Activated CD4-positive, alpha-beta T cell treated with anti-CD3 and anti-CD28 coated beads, Interleukin-2, amount 50 U/mL, for 48 hours (primary cell): ENCODE measurements around the gene MAPK14.
A peak's percentile ranks its signal among the peaks of the same experiment; 100 is the strongest.
"Not testable (repeated sequence)": the region's sequence is repeated elsewhere in the genome, so short reads cannot be mapped to it uniquely, and the experiment has no call there.

ENCODE experiments used
- DNase-seq, 2 experiments: peaks; one replicate each; pipeline ENCODE4 v3.0.0-alpha.2; 2020

The MAPK14 gene

GRCh38 chr6:36124881-36125280 is 97.3 kb downstream of the MAPK14 start:
- DNase-seq: no peak

GRCh38 chr6:36125575-36125974 is 98.0 kb downstream of the MAPK14 start:
- DNase-seq: no peak

DNA sequence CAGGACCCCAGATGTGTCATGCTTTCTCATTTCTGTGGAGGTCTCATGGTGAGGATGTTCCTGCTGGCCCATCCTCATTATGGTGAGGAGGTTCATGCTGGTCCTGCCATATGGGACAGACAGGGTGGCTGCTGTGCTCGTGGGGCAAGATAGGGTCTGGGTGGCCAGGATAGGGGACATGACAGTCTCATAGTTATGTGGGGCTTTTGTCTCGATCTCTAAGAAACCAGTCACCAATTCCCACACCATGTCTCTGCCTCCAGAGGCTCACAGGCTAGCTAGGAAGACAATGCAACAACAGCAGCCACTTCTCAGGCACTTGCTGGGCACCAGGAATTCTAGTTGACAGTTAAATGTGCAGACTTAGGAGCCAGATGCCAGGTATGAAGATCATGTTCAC is 98.5 kb downstream of the MAPK14 start:
- DNase-seq: no peak

DNA sequence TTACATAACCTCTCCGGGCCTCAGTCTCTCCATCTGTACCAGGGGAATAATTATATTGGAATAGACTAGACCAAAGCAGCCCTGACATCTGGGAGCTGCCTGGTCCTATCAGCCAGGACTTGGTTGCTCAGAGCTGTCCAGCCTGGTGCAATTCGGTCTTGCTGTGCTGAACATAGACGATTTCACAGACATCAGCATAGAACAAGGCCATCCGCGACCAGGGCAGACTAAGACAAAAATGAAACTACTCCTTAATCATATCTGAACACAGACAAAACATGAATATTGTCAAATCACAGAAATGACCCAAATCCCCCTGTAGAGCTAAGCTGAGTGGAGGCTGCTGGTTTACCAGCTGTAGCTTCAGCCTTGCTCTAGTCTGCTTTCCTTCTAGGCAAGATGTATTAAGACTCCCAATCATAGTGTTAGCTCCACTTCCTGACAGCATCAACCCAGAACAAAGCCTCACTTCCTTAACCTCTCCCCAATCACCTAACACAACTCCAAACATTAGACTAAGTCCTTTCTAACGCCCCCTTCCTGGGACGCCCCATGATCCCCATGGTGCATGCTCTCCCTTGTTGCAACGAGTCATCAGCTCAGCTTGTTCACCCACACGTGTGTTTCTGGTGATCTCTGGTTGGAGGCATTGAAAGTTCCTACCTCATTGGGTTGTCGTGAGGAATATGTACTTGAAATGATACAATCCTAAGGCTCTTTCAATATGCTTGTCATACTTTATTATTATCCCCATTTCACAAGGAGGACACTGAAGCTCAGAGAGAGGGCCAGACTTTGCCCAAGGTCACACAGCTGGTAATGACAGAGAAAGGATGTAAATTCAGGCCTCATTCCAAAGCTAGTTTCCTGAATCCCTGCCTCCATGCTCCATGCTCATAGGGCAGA is 99.2 kb downstream of the MAPK14 start:
- DNase-seq: peak in 1 of 2 experiments; percentile 36

GRCh38 chr6:36127462-36128016 is 99.9 kb downstream of the MAPK14 start:
- DNase-seq: no peak

DNA sequence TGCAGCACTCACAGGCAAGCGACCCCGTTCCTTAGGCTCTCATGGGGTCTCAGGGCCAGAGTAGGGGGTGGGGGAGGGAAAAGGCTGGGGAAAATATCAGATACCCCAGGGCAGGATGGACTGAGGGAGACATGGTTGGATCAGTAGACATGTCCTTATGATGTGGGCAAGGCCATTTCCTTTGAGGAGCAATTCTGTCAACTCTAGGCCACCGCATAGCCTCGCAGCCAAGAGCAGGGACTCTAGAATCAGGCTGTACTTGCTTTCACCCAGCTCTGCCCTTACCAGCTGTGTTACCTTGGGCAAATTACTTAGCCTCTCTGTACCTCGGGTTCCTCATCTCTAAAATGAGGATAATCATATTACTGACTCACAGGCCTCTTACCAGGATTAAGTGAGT is 100.5 kb downstream of the MAPK14 start:
- no peak for DNase-seq

DNA sequence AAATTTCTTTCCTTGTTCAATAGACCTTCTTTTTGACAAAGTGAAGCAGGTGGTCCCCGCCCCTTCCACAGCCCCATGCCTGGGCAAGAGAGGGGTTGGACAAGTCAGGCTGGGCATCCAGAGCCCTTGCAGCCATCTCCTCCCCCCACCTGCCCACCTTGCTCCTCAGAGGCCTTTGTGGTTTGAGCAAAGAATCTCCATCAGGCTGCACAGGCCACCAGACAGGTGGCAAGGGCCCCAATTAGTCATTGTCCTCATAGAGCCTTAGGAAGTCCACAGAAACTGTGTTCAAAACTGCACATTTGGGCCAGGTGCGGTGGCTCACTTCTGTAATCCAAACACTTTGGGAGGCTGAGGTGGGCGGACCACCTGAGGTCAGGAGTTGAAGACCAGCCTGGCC is 101.2 kb downstream of the MAPK14 start:
- no peak for DNase-seq

GRCh38 chr6:36129334-36129733 is 101.7 kb downstream of the MAPK14 start:
- DNase-seq: not testable (repeated sequence)

DNA sequence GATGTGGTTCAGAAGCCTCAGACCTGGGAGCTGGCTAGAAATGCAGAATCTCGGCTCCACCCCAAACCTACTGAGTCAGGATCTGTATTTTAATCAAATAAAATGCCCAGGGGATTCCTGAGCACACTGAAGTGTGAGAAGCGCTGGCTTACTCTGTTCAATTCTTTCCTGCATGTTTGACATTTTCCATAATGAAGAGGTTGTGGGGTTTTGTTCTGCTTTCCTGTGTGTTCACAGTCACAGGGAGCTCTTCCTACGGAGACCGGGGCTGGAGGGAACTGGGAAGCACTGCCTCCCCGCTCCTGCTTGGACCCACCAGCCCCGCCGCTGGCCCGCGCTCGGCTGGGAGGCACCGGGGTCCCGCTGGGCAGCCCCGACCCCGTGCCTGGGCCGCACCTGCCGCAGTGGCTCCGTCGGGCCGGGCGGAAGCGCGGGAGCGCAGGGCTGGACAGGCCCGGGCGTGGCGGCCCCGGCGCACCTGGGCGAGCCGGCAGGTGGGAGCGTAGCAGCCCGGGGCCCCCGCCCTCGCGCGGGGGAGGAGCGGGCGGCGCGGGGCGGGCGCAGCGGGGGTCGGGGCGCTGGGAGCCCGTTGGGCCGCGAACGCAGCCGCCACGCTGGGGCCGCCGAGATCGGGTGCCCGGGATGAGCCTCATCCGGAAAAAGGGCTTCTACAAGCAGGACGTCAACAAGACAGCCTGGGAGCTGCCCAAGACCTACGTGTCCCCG is 102.5 kb downstream of the MAPK14 start, which contains the start of gene MAPK13:
Gene MAPK13 (plus strand): TSS at position 573 of the 726 bp plus-strand sequence. CDS start 70 bp downstream, at position 643.
- DNase-seq: peak; percentile 51 to 62

- DNase-seq: peak; percentile 79 to 84
These were observed 103.3 kb downstream of the MAPK14 start for GRCh38 chr6:36130667-36131510.

GRCh38 chr6:36131511-36132245 is 104.1 kb downstream of the MAPK14 start:
- peak; percentile 61 to 71 for DNase-seq

- no peak for DNase-seq
These were observed 104.8 kb downstream of the MAPK14 start for GRCh38 chr6:36132246-36132895.

DNA sequence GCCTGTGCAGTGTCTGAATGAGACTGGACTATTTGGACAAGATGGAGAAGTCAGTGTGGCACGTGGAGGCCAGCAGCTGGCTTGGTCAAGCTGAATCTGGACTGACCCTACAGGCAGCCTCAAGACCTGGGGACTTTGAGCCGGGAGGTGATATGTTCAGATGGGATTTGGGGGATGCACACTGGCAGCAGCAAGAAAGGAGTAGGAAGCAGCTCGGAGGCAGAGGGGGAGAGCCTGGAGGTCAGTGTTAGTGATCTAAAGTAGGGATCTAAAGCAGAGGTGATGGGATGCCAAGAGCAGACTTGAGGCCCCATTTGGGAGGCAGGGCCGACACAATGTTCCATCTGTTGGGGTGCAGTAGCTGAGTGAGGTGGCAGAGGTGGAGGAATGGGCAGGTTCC is 105.5 kb downstream of the MAPK14 start:
- DNase-seq: no peak

GRCh38 chr6:36133912-36134311 is 106.3 kb downstream of the MAPK14 start:
- DNase-seq: no peak

GRCh38 chr6:36135053-36135731 is 107.6 kb downstream of the MAPK14 start:
- DNase-seq: no peak

GRCh38 chr6:36136034-36136433 is 108.4 kb downstream of the MAPK14 start:
- DNase-seq: no peak

- DNase-seq: no peak
These were observed 108.9 kb downstream of the MAPK14 start for GRCh38 chr6:36136551-36136950.

GRCh38 chr6:36138667-36139066 is 111.1 kb downstream of the MAPK14 start:
- DNase-seq: no peak

GRCh38 chr6:36139431-36139830 is 111.8 kb downstream of the MAPK14 start:
- DNase-seq: no peak

- no peak for DNase-seq
These were observed 112.5 kb downstream of the MAPK14 start for GRCh38 chr6:36139991-36140710.
